Inferior parietal cortex (tissue), 1 donor: Measurements from ENCODE around the gene EPB41L2.
"Not testable (repeated sequence)": the region's sequence is repeated elsewhere in the genome, so short reads cannot be mapped to it uniquely, and the experiment has no call there.

ENCODE experiments used
- DNase-seq: peaks from one replicate; pipeline ENCODE4 v3.0.0-alpha.2; 2016; ENCODE audit errors: extremely low spot score

EPB41L2 gene

GRCh38 chr6:131036143-131036542, 26.9 kb downstream of the EPB41L2 start:
- DNase-seq, result no peak

- no peak for DNase-seq
Observed at GRCh38 chr6:131035582-131035981, 27.5 kb downstream of the EPB41L2 start.

DNA sequence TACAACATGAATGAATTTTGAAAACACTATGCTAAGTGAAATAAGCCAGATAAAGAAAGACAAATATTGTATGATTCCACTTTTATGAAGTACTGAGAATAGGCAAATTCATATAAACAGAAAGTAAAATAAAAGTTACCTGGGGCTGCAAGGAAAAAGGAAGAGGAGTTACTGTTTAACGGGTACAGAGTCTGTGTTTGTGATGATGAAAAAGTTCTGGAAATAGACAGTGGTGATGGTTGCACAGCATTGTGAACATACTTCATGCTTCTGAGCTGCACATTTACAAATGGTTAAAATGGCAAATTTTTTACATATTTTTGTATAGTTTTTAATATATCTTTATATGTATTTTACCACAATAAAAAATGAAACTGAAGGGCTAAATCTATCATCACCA, 29.4 kb downstream of the EPB41L2 start:
- DNase-seq, result no peak

DNA sequence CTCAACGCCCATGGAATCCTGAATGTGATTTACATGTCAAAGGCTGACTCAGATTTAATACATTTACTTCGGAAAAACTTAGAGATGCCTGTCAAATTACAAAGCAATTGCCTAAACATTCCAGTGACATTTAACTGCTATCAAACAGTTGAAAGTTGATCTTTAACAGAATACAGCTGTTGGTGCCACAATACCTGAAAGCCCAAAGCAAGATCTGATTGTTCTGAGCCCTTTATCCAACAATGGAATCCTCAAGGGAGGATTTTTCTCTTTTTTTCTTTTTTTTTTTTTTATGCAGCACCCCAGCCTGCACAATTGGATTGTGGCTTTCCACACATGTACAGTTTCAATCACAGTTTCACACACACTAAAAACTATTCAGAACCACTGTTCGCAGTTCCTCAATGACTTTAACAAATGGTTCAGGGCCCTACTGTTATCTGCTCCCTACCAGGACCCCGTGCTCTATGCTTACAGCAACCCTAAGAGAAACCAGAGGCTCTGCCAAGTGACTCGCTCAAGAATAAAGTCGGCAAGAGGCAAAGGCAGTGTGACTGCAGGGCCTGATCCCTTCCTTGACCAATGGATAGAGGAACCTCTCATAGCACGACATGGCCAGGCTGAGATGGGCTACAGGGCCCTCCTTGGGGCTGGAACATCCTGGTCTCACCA, 33.3 kb downstream of the EPB41L2 start:
- no peak for DNase-seq

DNA sequence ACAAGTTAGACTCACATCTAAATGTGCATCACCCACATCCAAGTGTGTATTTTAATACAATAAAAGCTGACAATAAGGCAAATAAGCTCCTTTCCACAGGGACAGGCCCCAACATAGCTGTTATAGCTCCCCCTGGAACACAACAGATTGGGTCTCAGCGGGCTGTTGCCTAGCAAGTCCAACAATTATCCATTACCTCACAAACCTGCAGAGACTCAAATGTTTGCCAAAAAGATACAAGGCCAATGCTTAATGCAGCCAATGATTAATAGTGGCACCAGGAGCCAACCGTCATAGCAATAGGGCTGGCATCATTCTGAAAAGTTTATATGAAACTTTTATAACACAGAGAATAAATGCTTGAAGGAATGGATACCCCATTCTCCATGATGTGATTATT, 35.7 kb downstream of the EPB41L2 start:
- no peak for DNase-seq

GRCh38 chr6:131026243-131026642, 36.8 kb downstream of the EPB41L2 start:
- DNase-seq, result no peak

GRCh38 chr6:131024565-131024964, 38.5 kb downstream of the EPB41L2 start:
- DNase-seq, result no peak

DNA sequence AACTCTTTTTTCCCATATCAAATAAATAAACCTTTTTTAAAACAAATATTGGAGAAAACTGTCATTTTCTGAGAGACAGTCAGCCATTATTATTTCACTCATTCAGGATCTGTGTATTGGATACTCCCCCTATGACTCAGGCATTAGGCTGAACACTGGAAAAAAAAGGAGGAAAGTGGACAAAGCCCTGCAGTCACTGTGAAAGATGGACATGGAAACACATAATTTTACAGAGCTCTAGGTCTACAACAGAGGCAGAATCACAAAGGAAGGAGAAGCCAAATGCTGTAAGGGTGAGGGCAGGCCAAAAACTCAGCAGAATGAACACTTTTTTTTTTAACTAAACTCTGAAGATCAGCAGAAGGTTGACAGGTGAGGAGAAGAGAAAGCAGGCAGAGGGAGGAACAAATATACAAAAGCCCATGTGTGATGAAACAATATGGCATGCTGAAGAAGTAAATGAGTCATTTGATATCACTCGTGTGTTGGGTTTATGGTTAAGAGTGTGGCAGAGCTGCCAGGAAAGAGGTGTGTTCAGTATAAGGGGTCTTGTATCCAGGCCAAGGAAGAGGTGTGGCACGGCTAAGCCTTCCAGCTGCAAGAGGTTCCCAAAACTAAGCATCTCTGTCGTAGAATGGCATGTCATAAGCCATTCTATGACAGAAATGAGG, 39.1 kb downstream of the EPB41L2 start:
- DNase-seq, result no peak

DNA sequence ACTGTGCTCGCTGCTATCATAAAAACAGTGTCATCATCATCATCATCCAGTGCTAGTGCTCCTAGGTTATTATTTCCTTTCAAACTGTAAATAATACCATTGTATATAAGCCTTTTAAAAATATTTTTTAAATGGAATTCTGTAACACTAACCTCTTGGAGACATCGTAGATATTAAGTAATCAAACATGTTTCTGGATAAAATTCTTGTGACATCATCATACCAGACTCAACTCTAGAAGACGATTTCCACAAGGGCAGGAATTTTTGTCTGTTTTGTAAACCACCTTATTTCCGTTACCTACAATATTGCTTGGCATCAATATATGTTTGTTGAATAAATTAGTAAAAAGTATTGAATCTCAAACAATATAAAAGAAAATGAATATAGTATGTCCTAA, 40.4 kb downstream of the EPB41L2 start:
- DNase-seq, result no peak

GRCh38 chr6:131017962-131018361, 45.1 kb downstream of the EPB41L2 start:
- DNase-seq, result no peak

GRCh38 chr6:131015630-131016263, 47.3 kb downstream of the EPB41L2 start:
- peak; percentile 56 for DNase-seq

GRCh38 chr6:131015025-131015591, 47.9 kb downstream of the EPB41L2 start:
- no peak for DNase-seq

DNA sequence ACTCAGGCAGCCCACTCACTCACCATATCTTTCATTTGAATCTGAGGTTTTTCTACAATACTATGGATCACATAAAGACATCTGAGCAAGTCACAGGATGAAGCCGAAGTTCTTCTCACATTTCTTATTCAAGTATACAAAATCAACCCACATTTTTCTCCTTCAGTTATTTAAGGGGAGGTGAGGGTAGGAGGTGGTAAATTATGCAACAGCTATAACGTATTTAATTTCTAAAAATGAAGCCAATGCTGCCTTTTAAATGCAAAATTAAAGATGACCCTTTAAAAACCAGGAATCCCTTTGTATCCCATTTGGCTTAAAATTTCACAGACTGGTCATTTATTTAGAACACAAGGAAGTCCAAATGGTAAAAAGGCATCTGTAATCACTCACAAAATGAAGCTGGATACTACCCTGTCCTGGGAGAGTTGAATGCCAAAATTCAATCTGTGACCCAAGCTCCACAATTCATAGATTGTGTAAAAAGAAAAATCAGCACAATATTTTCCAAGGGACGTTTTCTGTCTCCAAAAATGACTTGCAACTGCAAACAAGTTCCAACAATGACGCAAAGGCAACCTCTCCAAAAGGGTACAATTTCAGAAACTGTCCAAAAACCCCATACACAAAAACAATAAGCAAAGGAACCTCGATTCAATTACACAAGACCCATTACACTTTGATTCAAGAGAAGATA, 48.8 kb downstream of the EPB41L2 start:
- peak; percentile 57 for DNase-seq

DNA sequence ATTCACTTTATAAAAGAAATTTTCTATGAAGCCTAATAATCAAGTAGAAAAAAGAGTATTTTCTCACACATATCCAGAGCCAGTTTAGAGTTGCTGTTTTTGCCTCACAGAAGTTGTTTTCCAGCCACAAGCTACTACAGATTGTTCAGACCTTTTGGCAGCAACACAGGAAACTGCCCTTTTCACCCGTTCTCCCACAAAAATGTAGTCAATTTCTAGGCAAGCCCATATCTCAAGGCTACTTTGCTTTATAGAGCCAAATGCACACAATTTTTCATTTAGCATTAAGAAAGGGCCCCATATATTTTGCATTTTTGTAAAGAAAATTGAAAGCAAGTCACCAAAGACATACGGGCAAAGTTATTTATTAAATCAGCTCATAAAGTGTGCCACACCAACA, 49.5 kb downstream of the EPB41L2 start:
- DNase-seq, result no peak

DNA sequence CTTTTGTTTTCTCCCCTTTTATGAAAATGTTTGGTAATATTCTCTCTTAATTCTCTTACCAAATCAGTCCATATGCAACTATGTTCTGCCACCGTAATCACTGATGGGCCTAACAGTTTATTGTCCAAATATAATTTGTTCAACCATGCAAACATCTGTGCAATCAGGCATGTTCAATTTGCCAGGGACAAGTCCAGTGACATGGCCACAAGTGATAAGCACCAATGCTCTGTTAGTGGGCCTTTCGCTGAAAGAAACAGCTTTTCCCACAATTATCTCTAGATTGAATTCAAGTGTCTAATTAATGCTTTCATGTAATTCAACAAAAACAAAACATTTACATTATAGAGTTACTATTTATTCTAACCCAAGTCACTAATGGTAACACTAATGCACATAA, 53.3 kb downstream of the EPB41L2 start:
- no peak for DNase-seq

- DNase-seq, result not testable (repeated sequence)
Observed at GRCh38 chr6:131008965-131009364, 54.1 kb downstream of the EPB41L2 start.

- not testable (repeated sequence) for DNase-seq
Observed at GRCh38 chr6:131007964-131008363, 55.1 kb downstream of the EPB41L2 start.

DNA sequence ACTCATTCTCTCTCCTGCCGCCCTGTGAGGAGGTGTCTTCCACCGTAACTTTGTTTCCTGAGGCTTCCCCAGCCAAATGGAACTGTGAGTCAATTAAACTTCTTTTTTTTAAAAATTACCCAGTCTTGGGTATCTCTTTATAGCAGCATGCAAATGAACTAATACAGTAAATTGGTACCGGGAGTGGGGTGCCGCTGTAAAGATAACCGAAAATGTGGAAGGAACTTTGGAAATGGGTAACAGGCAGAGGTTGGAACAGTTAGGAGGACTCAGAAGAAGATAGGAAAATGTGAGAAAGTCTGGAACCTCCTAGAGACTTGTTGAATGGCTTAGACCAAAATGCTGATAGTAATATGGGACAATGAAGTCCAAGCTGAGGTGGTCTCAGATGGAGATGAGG, 55.8 kb downstream of the EPB41L2 start:
- DNase-seq, result no peak

- no peak for DNase-seq
Observed at GRCh38 chr6:131005439-131006016, 57.5 kb downstream of the EPB41L2 start.

GRCh38 chr6:131004936-131005335, 58.1 kb downstream of the EPB41L2 start:
- no peak for DNase-seq

- no peak for DNase-seq
Observed at GRCh38 chr6:131004387-131004755, 58.7 kb downstream of the EPB41L2 start.
